K562 (cell line): ENCODE data around the gene CD163.

ENCODE experiments used
- EP300 ChIP-seq: IDR thresholded peaks from 2 replicates; pipeline ENCODE4 v1.6.1; 2012; ENCODE audit warnings: low read length, improper control_type of control experiment
- EP400 ChIP-seq: fragments of 450-650 bp; IDR thresholded peaks from 2 replicates; pipeline ENCODE4 v1.6.1; 2017; ENCODE audit warnings: antibody characterized with exemption, mild to moderate bottlenecking, moderate library complexity
- TF ChIP-seq, protein P1 (sequence below), 3 experiments: IDR thresholded peaks in 2 of 3; conservative IDR thresholded peaks in 1 of 3; 2 replicates each; pipeline ENCODE4 v1.5.1; 2011 to 2012; ENCODE audit warnings: low read length in 3 of 3, mild to moderate bottlenecking in 3 of 3, control low read depth in 2 of 3, improper control_type of control experiment in 1 of 3, inconsistent platforms in 1 of 3, low read depth in 1 of 3, mixed read lengths in 1 of 3, moderate library complexity in 1 of 3; ENCODE audit not compliant: insufficient read depth in 2 of 3

DNA sequence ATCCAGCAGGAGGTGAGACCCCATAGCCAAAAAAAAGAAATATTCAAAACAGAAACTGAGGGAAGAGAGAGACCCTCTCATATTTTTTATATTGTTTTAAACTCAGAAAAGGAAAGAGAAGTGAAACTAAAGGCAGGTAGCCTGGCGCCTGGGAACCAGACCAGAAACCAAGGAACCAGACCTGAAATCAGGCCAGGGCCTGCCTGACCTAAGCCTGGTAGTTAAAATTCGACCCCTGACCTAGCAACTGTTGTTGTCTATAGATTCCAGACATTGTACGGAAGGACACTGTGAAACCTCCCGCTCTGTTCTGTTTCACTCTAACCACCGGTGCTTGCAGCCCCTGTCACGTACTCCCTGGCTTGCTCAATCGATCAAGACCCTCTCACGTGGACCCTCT is 38.5 kb upstream of the CD163 start:
- no peak for TF ChIP-seq EP400
- TF ChIP-seq EP300, result no peak
- TF ChIP-seq, protein P1, sequence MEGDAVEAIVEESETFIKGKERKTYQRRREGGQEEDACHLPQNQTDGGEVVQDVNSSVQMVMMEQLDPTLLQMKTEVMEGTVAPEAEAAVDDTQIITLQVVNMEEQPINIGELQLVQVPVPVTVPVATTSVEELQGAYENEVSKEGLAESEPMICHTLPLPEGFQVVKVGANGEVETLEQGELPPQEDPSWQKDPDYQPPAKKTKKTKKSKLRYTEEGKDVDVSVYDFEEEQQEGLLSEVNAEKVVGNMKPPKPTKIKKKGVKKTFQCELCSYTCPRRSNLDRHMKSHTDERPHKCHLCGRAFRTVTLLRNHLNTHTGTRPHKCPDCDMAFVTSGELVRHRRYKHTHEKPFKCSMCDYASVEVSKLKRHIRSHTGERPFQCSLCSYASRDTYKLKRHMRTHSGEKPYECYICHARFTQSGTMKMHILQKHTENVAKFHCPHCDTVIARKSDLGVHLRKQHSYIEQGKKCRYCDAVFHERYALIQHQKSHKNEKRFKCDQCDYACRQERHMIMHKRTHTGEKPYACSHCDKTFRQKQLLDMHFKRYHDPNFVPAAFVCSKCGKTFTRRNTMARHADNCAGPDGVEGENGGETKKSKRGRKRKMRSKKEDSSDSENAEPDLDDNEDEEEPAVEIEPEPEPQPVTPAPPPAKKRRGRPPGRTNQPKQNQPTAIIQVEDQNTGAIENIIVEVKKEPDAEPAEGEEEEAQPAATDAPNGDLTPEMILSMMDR (IDR thresholded peaks at IDR 0.05 in 2 of 3, conservative IDR thresholded peaks at IDR 0.05 in 1 of 3; ENCODE audit: insufficient read depth in 2 of 3, low read depth in 1 of 3, low read length in 3 of 3), result no peak
